ENCODE measurements around the gene MRPL11. TPM values are rescaled to one million over a fixed set of nuclear protein-coding genes. Genes with fewer than 3 reads are reported as not detected.

Gene MRPL11
- total RNA-seq, 1 donor from 2014 or later: 62.6 TPM

DNA sequence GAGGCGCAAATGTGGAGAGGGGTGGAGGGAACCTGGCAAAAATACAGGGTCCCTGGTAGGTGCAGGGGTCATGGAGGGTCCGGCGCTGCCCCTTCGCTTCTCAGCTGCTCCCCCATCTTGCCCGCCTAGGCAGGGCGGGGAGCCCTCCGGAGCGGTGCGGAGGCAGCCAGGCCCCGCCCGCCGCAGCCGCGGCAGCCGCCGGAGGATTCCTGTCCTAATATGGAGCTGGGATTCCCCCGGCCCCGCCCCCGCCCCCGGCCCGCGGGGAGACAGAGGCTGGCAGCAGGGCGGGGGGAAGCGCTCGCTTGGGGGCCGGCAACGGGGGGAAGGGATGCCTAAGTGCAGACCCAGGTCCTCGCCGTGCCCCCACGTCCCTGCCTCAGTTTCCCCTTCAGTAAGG, 18.8 kb downstream of the MRPL11 start:
- Mint-ChIP-seq H3K4me1 (peaks cover 9% of the 10 kb centered on the region), H3K36me3 (ENCODE audit: low read depth) (no peaks in the 10 kb centered on the region), H3K27ac (no peak overlapping the region), H3K27me3 (peaks cover 47% of the 10 kb centered on the region), H3K9me3 (no peaks in the 10 kb centered on the region), H3K4me3 (no peak overlapping the region)
- CTCF ChIA-PET: interaction anchor here (1.1 kb wide), 1 partner anchor 48 kb away, joined by 3 read pairs; no protein-coding TSS in a partner anchor
- DNase-seq (no peak), ATAC-seq (ENCODE audit: low read depth) (no peak)
- POLR2A ChIA-PET: no interaction called here
- TF ChIP-seq, protein P1, sequence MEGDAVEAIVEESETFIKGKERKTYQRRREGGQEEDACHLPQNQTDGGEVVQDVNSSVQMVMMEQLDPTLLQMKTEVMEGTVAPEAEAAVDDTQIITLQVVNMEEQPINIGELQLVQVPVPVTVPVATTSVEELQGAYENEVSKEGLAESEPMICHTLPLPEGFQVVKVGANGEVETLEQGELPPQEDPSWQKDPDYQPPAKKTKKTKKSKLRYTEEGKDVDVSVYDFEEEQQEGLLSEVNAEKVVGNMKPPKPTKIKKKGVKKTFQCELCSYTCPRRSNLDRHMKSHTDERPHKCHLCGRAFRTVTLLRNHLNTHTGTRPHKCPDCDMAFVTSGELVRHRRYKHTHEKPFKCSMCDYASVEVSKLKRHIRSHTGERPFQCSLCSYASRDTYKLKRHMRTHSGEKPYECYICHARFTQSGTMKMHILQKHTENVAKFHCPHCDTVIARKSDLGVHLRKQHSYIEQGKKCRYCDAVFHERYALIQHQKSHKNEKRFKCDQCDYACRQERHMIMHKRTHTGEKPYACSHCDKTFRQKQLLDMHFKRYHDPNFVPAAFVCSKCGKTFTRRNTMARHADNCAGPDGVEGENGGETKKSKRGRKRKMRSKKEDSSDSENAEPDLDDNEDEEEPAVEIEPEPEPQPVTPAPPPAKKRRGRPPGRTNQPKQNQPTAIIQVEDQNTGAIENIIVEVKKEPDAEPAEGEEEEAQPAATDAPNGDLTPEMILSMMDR (IDR thresholded peaks at IDR 0.05): no peak
- intact Hi-C loops (cut with micrococcal nuclease): loop anchor here (2.0 kb wide), 1 partner anchor 47 kb away; the partner anchor contains the start of gene PELI3

DNA sequence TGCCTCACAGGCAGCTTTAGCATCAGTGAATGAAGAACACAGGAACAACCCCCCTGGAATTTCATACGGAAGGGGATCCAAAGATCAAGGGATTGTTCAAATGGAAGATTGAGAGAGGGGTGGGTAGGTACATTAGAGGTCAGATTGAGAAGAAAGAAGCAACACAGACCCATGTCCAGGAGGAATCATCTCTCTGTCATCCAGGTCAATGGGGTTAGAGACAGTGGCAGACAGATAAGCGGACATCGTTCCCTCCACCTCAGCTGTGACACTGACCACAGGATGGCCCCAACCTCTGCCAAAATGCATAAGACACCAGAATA, 19.7 kb downstream of the MRPL11 start:
- H3K4me1 Mint-ChIP-seq: peaks cover 9% of the 10 kb centered on the region
- peaks cover 55% of the 10 kb centered on the region for H3K27me3 Mint-ChIP-seq
- no peaks in the 10 kb centered on the region for H3K9me3 Mint-ChIP-seq
- DNase-seq (no peak), ATAC-seq (ENCODE audit: low read depth) (no peak)
- no peaks in the 10 kb centered on the region for H3K36me3 Mint-ChIP-seq (ENCODE audit: low read depth)
- POLR2A ChIA-PET: interaction anchor here (0.6 kb wide), 1 partner anchor 126 kb away, joined by 4 read pairs; no protein-coding TSS in a partner anchor
- intact Hi-C loops (cut with micrococcal nuclease): no loop called here
- CTCF ChIA-PET: interaction anchor here (1.1 kb wide), 1 partner anchor 49 kb away, joined by 3 read pairs; no protein-coding TSS in a partner anchor
- H3K27ac Mint-ChIP-seq: peak overlapping the region; percentile 44
- TF ChIP-seq, protein P1 (IDR thresholded peaks at IDR 0.05): no peak
- no peak overlapping the region for H3K4me3 Mint-ChIP-seq

DNA sequence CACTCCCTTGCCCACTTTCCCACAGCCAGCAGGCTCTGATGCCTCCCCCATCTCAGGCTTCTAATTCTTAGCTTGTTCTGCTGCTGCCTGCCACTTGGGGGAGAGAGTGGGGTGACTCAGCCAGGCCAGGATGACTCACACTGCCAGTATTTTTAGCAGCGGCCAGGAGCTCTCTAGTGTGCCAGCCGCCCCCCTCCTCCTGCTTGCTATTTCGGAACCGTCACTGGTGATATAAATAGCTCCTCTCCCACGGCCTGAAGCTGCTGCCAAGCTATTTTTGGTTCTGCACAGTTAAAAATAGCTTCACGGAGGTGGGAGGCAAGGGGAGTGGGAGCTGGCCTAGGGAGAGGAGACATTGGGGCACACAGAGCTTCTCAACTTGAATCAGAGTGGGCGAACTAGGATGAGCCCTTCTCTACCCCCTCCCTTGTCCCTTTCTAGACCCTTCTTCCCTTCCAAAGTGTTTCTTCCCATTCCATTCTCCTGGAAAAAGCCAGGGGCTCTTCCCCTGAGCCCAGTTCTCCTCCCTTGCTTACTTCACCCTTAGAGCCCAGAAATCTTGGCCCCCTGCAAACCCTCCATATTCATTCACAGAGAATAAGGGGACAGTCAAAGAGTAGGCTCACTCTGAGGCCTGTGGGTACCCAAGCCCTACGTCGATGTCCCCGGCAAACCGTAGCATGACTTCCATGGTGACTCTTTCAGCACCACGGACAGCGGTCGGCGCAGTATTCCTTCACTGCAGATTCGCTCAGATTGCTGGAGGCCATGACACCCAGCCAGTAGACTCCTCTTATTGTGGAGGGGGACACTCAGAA, 20.3 kb downstream of the MRPL11 start:
- Mint-ChIP-seq H3K27ac (peak overlapping the region; percentile 44), H3K4me3 (no peak overlapping the region), H3K36me3 (ENCODE audit: low read depth) (no peaks in the 10 kb centered on the region), H3K9me3 (no peaks in the 10 kb centered on the region), H3K4me1 (peaks cover 9% of the 10 kb centered on the region), H3K27me3 (peaks cover 60% of the 10 kb centered on the region)
- DNase-seq (peak; percentile 38), ATAC-seq (ENCODE audit: low read depth) (peak; percentile 56)
- intact Hi-C loops (cut with micrococcal nuclease): no loop called here
- TF ChIP-seq, protein P1 (IDR thresholded peaks at IDR 0.05): no peak
- POLR2A ChIA-PET: interaction anchor here (0.6 to 1.4 kb wide), 3 partner anchors 9 to 126 kb away, joined by 3 to 4 read pairs (median 4); partner anchors contain the start of gene DPP3
- CTCF ChIA-PET: interaction anchor here (0.9 to 1.7 kb wide), 4 partner anchors 9 to 263 kb away, joined by 4 to 7 read pairs (median 6); partner anchors contain the start of genes DPP3 and RBM4B

DNA sequence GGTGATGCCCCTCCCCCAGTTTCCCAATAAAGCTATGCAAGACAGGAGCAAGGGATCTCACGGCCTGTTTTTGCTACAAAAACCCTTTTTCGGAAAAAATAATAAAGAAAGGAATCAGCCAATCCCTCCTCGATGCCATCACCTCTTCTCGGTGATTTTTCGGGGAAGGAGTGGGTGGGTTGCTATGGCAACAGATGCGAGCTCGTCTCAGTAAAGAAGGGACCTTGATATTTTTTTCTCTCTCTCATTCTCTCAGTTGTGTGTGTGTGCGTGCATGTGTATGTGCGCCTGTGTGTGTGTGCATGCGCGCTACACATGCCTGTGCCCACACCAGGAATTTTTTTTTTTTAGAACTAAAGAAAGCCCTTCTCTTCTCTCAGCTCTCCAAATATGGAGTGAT, 21.6 kb downstream of the MRPL11 start:
- DNase-seq (no peak), ATAC-seq (ENCODE audit: low read depth) (no peak)
- H3K27me3 Mint-ChIP-seq: peaks cover 68% of the 10 kb centered on the region
- intact Hi-C loops (cut with micrococcal nuclease): no loop called here
- POLR2A ChIA-PET: interaction anchor here (1.3 to 1.4 kb wide), 2 partner anchors 8 to 22 kb away, joined by 4 read pairs; partner anchors contain the start of gene MRPL11
- H3K4me1 Mint-ChIP-seq: peaks cover 9% of the 10 kb centered on the region
- TF ChIP-seq, protein P1 (IDR thresholded peaks at IDR 0.05): no peak
- CTCF ChIA-PET: interaction anchor here (1.4 to 1.7 kb wide), 2 partner anchors 8 to 62 kb away, joined by 5 to 7 read pairs; partner anchors contain the start of gene DPP3
- no peak overlapping the region for H3K27ac Mint-ChIP-seq
- no peaks in the 10 kb centered on the region for H3K9me3 Mint-ChIP-seq
- H3K4me3 Mint-ChIP-seq: no peak overlapping the region
- H3K36me3 Mint-ChIP-seq (ENCODE audit: low read depth): no peaks in the 10 kb centered on the region

DNA sequence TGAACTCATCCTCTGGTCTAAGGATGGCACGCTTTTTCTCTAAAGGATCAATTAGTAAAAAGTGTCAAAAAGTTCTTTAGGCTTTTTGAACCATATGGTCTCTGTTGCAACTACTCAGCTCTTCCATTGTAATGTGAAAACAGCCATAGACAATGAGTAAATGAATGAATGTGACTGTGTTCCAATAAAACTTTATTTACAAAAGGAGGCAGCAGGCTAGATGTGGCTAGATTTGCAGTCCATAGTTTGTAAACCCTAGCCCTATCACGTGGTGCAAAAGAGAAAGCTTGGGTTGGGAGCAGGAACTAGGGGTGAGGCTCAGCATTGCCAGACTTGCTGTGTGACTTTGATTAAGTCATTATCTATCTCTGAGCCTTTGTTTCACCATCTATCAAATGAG, 23.2 kb downstream of the MRPL11 start:
- ATAC-seq (ENCODE audit: low read depth): no peak
- ChIA-PET CTCF (no interaction called here), POLR2A (no interaction called here)
- Mint-ChIP-seq H3K4me1 (peaks cover 9% of the 10 kb centered on the region), H3K9me3 (no peaks in the 10 kb centered on the region), H3K27ac (no peak overlapping the region), H3K27me3 (peaks cover 77% of the 10 kb centered on the region), H3K36me3 (ENCODE audit: low read depth) (no peaks in the 10 kb centered on the region), H3K4me3 (no peak overlapping the region)
- no peak for DNase-seq
- intact Hi-C loops (cut with micrococcal nuclease): no loop called here
- TF ChIP-seq, protein P1 (IDR thresholded peaks at IDR 0.05): no peak

Data from activated B cell treated with CpG ODN at 0.5 μM for 24 hours (primary cell).